MM.1S (cell line): Measurements from ENCODE around the gene SRPK2.

Source experiments
- DNase-seq: peaks from one replicate; pipeline ENCODE4 v3.0.0-alpha.2; 2015
- H2AFZ ChIP-seq: fragments of 300-600 bp; sonication (generic); 2 replicates; pipeline ENCODE4 v1.6.0; 2016; ENCODE audit warnings: antibody characterized with exemption, low read length
- H3F3A ChIP-seq: fragments of 300-600 bp; sonication (generic); 2 replicates; pipeline ENCODE4 v1.6.1; 2016; ENCODE audit warnings: mild to moderate bottlenecking, antibody characterized with exemption, low read length, moderate library complexity, mixed read lengths; ENCODE audit not compliant: insufficient read depth
- H3K27ac ChIP-seq: fragments of 300-600 bp; sonication (generic); 2 replicates; pipeline ENCODE4 v1.5.1; 2016; ENCODE audit warnings: mild to moderate bottlenecking, low read length
- H3K27me3 ChIP-seq: fragments of 300-600 bp; sonication (generic); replicated peaks from 2 replicates; pipeline ENCODE4 v1.6.0; 2016; ENCODE audit warnings: low read length; ENCODE audit not compliant: insufficient read depth
- H3K36me3 ChIP-seq: fragments of 300-600 bp; sonication (generic); replicated peaks from 2 replicates; pipeline ENCODE4 v1.6.1; 2016; ENCODE audit warnings: mild to moderate bottlenecking, low read length, mixed read lengths; ENCODE audit not compliant: insufficient read depth
- H3K4me1 ChIP-seq: fragments of 300-600 bp; sonication (generic); 2 replicates; pipeline ENCODE4 v1.6.1; 2016; ENCODE audit warnings: low read length, mixed read lengths
- H3K4me2 ChIP-seq: fragments of 300-600 bp; sonication (generic); 2 replicates; pipeline ENCODE4 v1.6.0; 2016; ENCODE audit warnings: low read depth, low read length
- H3K4me3 ChIP-seq: fragments of 300-600 bp; sonication (generic); 2 replicates; pipeline ENCODE4 v1.5.1; 2016; ENCODE audit warnings: low read length, mixed read lengths
- H3K79me2 ChIP-seq: fragments of 300-600 bp; sonication (generic); 2 replicates; pipeline ENCODE4 v1.6.1; 2016; ENCODE audit warnings: mixed run types, low read length, mixed read lengths
- H3K9ac ChIP-seq: fragments of 300-600 bp; sonication (generic); 2 replicates; pipeline ENCODE4 v1.6.1; 2016; ENCODE audit warnings: low read length, mixed read lengths
- H3K9me2 ChIP-seq: fragments of 300-600 bp; sonication (generic); replicated peaks from 2 replicates; pipeline ENCODE4 v1.6.1; 2016; ENCODE audit warnings: mild to moderate bottlenecking, low read length, mixed read lengths; ENCODE audit not compliant: insufficient read depth
- H3K9me3 ChIP-seq: fragments of 300-600 bp; sonication (generic); replicated peaks from 2 replicates; pipeline ENCODE4 v1.6.1; 2016; ENCODE audit warnings: mild to moderate bottlenecking, low read length, mixed read lengths; ENCODE audit not compliant: insufficient read depth
- H4K20me1 ChIP-seq: fragments of 300-600 bp; sonication (generic); 2 replicates; pipeline ENCODE4 v1.6.1; 2016; ENCODE audit warnings: mild to moderate bottlenecking, low read length, moderate library complexity, mixed read lengths; ENCODE audit not compliant: insufficient read depth
- CTCF ChIP-seq: fragments of 300-600 bp; sonication (generic); IDR thresholded peaks from 2 replicates; pipeline ENCODE4 v1.5.1; 2016; ENCODE audit warnings: antibody characterized with exemption, low read length, mixed read lengths
- EZH2 ChIP-seq: fragments of 300-600 bp; sonication (generic); optimal IDR thresholded peaks from 2 replicates; pipeline ENCODE3; 2017; ENCODE audit warnings: low read depth, mild to moderate bottlenecking, antibody characterized with exemption, low read length, mixed read lengths
- EZH2phosphoT487 ChIP-seq: fragments of 300-600 bp; sonication (generic); IDR thresholded peaks from 2 replicates; pipeline ENCODE4 v1.6.1; 2018; ENCODE audit warnings: antibody characterized with exemption, low read length

Gene SRPK2

DNA sequence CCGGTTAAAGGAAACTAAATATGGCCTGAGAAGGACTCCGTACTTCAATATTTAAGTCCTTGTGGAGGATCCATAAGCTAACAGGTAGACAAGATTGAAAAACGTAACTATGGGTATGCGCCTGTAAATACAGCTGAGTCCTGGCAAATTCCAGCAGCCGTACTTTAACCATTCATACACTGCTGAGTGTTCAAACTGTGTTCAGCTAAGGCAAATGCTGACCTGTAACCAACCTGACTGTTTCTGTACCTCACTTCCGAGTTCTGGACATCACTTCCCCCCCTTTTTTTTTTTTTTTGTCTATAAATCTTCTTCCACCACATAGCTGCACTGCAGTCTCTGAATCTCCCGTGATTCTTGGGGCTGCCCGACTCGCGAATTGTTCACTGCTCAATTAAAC, 69.1 kb downstream of the SRPK2 start:
- Histone ChIP-seq H3K4me3 (peak overlapping the region; percentile 39; the same call in 1 of the 2 replicates), H3K9me2 (no peaks in the 10 kb centered on the region), H3K4me1 (peaks cover 5% of the 10 kb centered on the region), H3K9me3 (no peaks in the 10 kb centered on the region), H4K20me1 (no peaks in the 10 kb centered on the region), H3K27ac (peak overlapping the region; percentile 43; the same call in 1 of the 2 replicates), H3K27me3 (no peaks in the 10 kb centered on the region), H3F3A (no peaks in the 10 kb centered on the region; the same call in 1 of the 2 replicates), H3K36me3 (no peaks in the 10 kb centered on the region), H3K9ac (peak overlapping the region; percentile 24; the same call in 1 of the 2 replicates), H3K79me2 (peaks cover 92% of the 10 kb centered on the region), H2AFZ (no peak overlapping the region), H3K4me2 (peak overlapping the region; percentile 50)
- TF ChIP-seq EZH2 (no peak), EZH2phosphoT487 (no peak), CTCF (no peak)
- peak; percentile 67 for DNase-seq

GRCh38 chr7:105316578-105317344, 72.0 kb downstream of the SRPK2 start:
- TF ChIP-seq CTCF (no peak), EZH2phosphoT487 (no peak), EZH2 (no peak)
- H3K79me2 ChIP-seq: peaks cover 88% of the 10 kb centered on the region
- H2AFZ ChIP-seq: no peak overlapping the region
- H3K9ac ChIP-seq: no peak overlapping the region
- H3K4me2 ChIP-seq: no peak overlapping the region
- H3K27ac ChIP-seq: no peak overlapping the region
- H3K27me3 ChIP-seq: no peaks in the 10 kb centered on the region
- no peaks in the 10 kb centered on the region for H4K20me1 ChIP-seq
- H3K9me2 ChIP-seq: no peaks in the 10 kb centered on the region
- peaks cover 5% of the 10 kb centered on the region for H3K4me1 ChIP-seq
- H3K9me3 ChIP-seq: no peaks in the 10 kb centered on the region
- H3F3A ChIP-seq: no peaks in the 10 kb centered on the region; the same call in 1 of the 2 replicates
- DNase-seq: no peak
- H3K36me3 ChIP-seq: no peaks in the 10 kb centered on the region
- H3K4me3 ChIP-seq: no peak overlapping the region

DNA sequence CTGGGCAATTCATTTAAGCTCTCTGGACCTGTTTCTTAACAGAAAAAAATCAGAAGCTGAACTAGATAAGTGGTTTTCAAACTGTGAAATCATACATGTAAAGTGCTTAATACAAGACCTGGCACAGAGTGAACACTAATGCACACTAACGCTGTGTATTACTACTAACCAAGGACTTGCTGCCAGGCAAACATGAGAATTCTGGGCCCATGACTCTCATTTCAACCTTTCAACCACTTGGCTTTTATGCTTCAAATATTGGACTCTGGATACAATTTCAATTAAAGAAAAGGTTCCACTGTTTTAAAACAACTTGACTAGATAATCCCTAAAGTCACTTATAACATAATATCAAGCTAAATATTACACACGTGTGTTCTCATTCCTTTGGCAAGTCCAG, 73.4 kb downstream of the SRPK2 start:
- H3K9ac ChIP-seq: no peak overlapping the region
- H3K4me1 ChIP-seq: peaks cover 17% of the 10 kb centered on the region
- no peak overlapping the region for H3K4me2 ChIP-seq
- H3K79me2 ChIP-seq: peaks cover 87% of the 10 kb centered on the region
- H3K9me3 ChIP-seq: no peaks in the 10 kb centered on the region
- H4K20me1 ChIP-seq: no peaks in the 10 kb centered on the region
- no peak overlapping the region for H3K27ac ChIP-seq
- no peaks in the 10 kb centered on the region; the same call in 1 of the 2 replicates for H3F3A ChIP-seq
- no peaks in the 10 kb centered on the region for H3K27me3 ChIP-seq
- no peaks in the 10 kb centered on the region for H3K36me3 ChIP-seq
- no peaks in the 10 kb centered on the region for H3K9me2 ChIP-seq
- no peak overlapping the region for H3K4me3 ChIP-seq
- no peak overlapping the region for H2AFZ ChIP-seq
- no peak for TF ChIP-seq EZH2phosphoT487
- no peak for TF ChIP-seq EZH2
- no peak for TF ChIP-seq CTCF
- DNase-seq: no peak
